Measurements from ENCODE around the gene BRCC3. TPM values are rescaled to one million over a fixed set of nuclear protein-coding genes. Genes with fewer than 3 reads are reported as not detected.
A peak's percentile ranks its signal among the peaks of the same experiment; 100 is the strongest.

Gene BRCC3
- total RNA-seq, 1 donor from 2014 or later = 29.3 TPM

DNA sequence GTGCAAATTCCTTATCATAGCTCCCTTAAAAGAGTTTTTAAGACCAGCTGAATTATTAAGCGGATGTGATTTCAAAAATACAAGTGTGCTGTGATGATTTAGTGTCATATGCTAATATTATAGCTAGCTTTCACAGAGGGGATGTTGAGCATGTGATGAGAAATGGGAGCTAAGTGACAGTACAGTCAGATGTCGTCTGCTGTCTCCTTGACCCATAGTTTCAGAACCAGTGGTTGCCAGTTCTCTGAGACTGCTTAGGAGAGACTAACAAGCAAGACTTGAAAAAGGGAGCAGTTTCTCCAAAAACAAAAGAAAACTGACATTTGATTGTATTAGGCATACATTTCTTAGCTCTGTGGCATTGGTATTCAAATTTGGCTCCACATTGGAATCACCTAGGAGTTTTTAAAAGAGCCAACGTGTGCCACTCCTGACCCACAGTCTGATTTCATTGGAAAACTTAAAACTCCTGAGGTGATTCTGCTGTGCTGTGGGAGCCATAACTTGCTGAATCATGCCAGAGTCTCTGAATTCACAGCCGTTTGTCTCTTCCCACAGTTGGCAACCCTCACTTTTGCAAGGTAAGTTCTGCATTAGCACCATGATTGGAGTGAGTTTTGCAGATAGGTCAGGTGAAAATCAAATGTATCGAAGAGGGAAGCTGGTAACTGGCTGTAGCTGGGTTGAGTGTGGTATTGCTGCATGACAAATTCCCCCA lies 24.3 kb upstream of the BRCC3 start:
- Mint-ChIP-seq H3K36me3 (ENCODE audit: low read depth) (peaks cover 20% of the 10 kb centered on the region), H3K4me1 (ENCODE audit: low read depth) (peaks cover 13% of the 10 kb centered on the region), H3K27ac (no peak overlapping the region), H3K9me3 (no peaks in the 10 kb centered on the region), H3K4me3 (ENCODE audit: low read depth) (no peak overlapping the region), H3K27me3 (ENCODE audit: low read depth) (no peaks in the 10 kb centered on the region)
- intact Hi-C loops (cut with micrococcal nuclease) = no loop called here
- no peak for DNase-seq (ENCODE audit: low spot score)

DNA sequence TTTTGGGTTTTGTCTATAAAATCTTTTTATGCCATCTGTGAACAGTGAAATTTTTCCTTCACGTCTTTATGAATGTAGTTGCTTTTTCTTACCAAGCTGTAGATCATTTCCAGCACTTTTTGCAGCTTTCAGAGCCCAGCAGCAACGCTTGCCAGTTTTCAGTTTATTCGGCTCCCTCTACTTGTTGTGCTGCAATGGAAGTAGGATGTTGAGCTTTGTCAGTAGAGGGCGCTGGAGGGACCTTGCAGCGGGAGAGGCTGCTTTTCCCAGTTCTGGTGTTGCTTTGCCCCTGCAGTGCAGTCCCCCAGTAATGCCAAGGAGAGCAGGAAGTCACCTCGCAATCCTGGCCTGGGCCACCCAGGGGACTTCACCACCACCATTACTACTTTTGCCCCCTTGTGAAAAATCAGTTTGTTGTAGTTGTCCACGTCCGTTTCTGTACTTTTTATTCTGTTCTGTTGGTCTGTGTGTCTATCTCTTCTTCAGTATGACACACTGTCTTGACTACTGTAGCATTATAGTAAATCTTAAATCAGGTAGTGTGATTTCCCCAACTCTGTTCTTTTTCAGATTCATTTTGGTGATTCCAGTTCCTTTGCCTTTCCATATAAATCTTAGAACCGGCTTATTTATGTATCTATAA lies 22.2 kb upstream of the BRCC3 start:
- DNase-seq (ENCODE audit: low spot score) = no peak
- no peak overlapping the region for H3K27ac Mint-ChIP-seq
- H3K9me3 Mint-ChIP-seq = no peaks in the 10 kb centered on the region
- intact Hi-C loops (cut with micrococcal nuclease) = loop anchor here (2.0 kb wide), 1 partner anchor 22 kb away; the partner anchor contains the start of gene FUNDC2
- H3K4me3 Mint-ChIP-seq (ENCODE audit: low read depth) = no peak overlapping the region
- peaks cover 35% of the 10 kb centered on the region for H3K36me3 Mint-ChIP-seq (ENCODE audit: low read depth)
- peaks cover 21% of the 10 kb centered on the region for H3K4me1 Mint-ChIP-seq (ENCODE audit: low read depth)
- no peaks in the 10 kb centered on the region for H3K27me3 Mint-ChIP-seq (ENCODE audit: low read depth)

DNA sequence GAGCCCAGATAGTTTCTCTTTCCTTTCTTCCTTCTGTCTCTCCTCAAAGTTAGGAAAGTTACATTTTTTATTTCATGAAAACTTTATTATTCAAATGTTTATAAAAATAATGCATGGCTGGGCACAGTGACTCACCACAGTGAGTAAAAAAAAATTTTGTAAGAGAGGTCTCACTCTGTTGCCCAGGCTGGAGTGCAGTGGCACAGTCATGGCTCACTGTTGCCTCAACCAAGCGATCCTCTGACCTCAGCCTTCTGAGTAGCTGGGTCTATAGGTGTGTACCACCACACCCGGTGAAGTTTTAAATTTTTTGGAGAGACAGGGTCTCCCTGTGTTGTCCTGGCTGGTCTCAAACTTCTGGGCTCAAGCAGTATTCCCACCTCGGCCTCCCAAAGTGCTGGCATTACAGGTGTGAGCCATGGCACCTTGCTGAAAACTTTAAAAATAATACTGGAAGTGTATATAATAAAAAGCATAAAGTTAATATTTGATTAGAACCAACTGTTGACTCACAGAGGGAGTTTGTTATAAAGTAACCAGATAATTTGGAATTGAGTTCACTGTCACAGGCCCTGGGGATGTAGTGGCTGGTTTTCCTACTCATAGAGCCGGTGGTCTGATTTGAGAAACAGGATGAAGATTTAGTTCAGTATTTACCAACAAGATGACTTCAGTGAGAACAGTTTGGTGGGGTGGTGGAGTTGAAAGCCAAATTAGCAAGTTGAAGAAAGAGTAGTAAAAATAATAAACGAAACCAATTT lies 18.4 kb upstream of the BRCC3 start:
- H3K27ac Mint-ChIP-seq = peak overlapping the region; percentile 4
- H3K9me3 Mint-ChIP-seq = no peaks in the 10 kb centered on the region
- DNase-seq (ENCODE audit: low spot score) = no peak
- H3K36me3 Mint-ChIP-seq (ENCODE audit: low read depth) = peaks cover 34% of the 10 kb centered on the region
- intact Hi-C loops (cut with micrococcal nuclease) = loop anchor here (10.0 kb wide), 1 partner anchor 138 kb away; no protein-coding TSS in a partner anchor
- no peaks in the 10 kb centered on the region for H3K27me3 Mint-ChIP-seq (ENCODE audit: low read depth)
- H3K4me3 Mint-ChIP-seq (ENCODE audit: low read depth) = no peak overlapping the region
- peaks cover 38% of the 10 kb centered on the region for H3K4me1 Mint-ChIP-seq (ENCODE audit: low read depth)

DNA sequence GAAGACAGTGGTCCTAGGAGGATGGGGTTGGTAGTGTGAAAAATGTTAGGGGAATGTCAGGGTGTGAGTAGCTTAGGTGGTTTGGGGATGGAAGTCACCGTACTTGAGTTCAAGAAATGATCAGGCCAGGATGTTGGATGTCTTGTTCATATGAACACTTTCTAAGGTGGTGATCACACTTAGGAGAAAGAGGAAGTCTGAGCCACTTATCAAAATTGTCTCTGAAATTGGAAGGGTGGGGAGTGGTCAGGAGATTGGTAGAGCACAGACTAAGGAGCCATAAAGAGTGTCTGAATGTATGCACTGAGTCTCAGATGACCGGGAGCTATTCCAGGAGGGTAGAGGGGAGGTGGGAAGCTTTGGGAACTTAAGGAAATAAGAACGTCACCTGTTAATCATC lies 17.7 kb upstream of the BRCC3 start:
- H3K4me3 Mint-ChIP-seq (ENCODE audit: low read depth) = no peak overlapping the region
- intact Hi-C loops (cut with micrococcal nuclease) = loop anchor here (10.0 kb wide), 1 partner anchor 139 kb away; no protein-coding TSS in a partner anchor
- no peaks in the 10 kb centered on the region for H3K9me3 Mint-ChIP-seq
- peaks cover 37% of the 10 kb centered on the region for H3K4me1 Mint-ChIP-seq (ENCODE audit: low read depth)
- no peaks in the 10 kb centered on the region for H3K27me3 Mint-ChIP-seq (ENCODE audit: low read depth)
- no peak for DNase-seq (ENCODE audit: low spot score)
- H3K36me3 Mint-ChIP-seq (ENCODE audit: low read depth) = peaks cover 34% of the 10 kb centered on the region
- peak overlapping the region; percentile 4 for H3K27ac Mint-ChIP-seq

DNA sequence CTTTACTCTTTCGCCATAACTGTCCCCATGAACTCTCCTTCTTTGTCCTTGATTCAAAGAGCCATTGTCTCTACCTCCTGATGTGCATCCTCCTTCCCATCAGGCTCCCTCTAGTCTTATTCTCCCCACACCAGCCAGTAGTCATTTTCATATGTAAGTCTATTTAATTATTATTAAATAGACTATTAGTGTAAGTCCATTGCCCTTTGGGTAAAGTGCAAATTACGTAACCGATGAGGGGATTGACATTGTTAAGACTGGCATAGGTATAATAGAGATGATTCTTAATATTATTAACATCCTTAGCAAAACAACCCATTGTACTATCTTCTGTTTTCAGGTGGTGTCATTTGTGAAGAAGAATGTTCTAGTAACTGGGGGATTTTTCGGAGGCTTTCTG lies 17.1 kb upstream of the BRCC3 start:
- peaks cover 29% of the 10 kb centered on the region for H3K36me3 Mint-ChIP-seq (ENCODE audit: low read depth)
- H3K4me1 Mint-ChIP-seq (ENCODE audit: low read depth) = peaks cover 33% of the 10 kb centered on the region
- H3K9me3 Mint-ChIP-seq = no peaks in the 10 kb centered on the region
- H3K27me3 Mint-ChIP-seq (ENCODE audit: low read depth) = no peaks in the 10 kb centered on the region
- intact Hi-C loops (cut with micrococcal nuclease) = loop anchor here (10.0 kb wide), 1 partner anchor 139 kb away; no protein-coding TSS in a partner anchor
- DNase-seq (ENCODE audit: low spot score) = no peak
- no peak overlapping the region for H3K4me3 Mint-ChIP-seq (ENCODE audit: low read depth)
- H3K27ac Mint-ChIP-seq = no peak overlapping the region

DNA sequence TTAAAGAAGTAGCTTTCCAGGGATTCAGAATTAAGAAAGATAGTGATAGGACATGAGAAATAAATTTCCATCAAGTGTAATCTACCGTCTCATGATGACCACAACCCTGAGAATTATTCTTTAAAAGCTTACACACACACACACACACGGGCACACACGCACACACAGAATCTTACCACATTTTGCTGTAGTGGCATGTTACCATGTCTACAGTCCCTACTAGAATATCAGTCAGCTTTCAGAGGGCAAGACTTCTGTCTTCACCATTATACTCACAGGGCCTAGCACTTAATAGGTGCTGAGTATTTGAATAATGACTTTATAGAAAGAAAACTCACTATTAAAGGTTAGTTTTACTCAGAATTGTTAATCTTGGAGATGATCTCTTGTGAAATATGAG lies 15.8 kb upstream of the BRCC3 start:
- no peaks in the 10 kb centered on the region for H3K27me3 Mint-ChIP-seq (ENCODE audit: low read depth)
- H3K36me3 Mint-ChIP-seq (ENCODE audit: low read depth) = peaks cover 30% of the 10 kb centered on the region
- intact Hi-C loops (cut with micrococcal nuclease) = loop anchor here (10.0 kb wide), 1 partner anchor 141 kb away; no protein-coding TSS in a partner anchor
- DNase-seq (ENCODE audit: low spot score) = no peak
- H3K27ac Mint-ChIP-seq = no peak overlapping the region
- no peak overlapping the region for H3K4me3 Mint-ChIP-seq (ENCODE audit: low read depth)
- H3K4me1 Mint-ChIP-seq (ENCODE audit: low read depth) = peaks cover 29% of the 10 kb centered on the region
- no peaks in the 10 kb centered on the region for H3K9me3 Mint-ChIP-seq

DNA sequence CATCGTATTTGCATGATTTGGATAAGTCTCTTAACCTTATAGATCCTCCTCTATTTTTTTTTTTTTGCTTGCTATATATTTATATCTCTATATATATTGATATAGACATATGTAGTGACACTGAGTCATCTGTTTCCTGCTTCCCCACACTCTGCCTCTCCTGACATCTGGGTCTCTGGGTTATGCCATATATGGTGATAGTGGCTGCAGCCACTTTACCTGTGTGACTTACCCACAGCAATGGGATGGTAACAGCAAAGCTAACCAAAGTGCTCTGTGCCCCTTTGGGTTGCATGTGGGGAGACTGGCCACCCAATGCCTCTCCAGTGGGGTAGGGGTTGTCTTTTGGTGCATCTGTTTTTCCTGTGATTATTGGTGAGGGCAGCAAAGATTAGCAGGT lies 14.8 kb upstream of the BRCC3 start:
- Mint-ChIP-seq H3K36me3 (ENCODE audit: low read depth) (peaks cover 29% of the 10 kb centered on the region), H3K9me3 (no peaks in the 10 kb centered on the region), H3K4me3 (ENCODE audit: low read depth) (no peak overlapping the region), H3K27me3 (ENCODE audit: low read depth) (no peaks in the 10 kb centered on the region), H3K4me1 (ENCODE audit: low read depth) (peaks cover 25% of the 10 kb centered on the region), H3K27ac (peak overlapping the region; percentile 42)
- no peak for DNase-seq (ENCODE audit: low spot score)
- intact Hi-C loops (cut with micrococcal nuclease) = loop anchor here (2.0 to 10.0 kb wide), 2 partner anchors 30 to 142 kb away; partner anchors contain the start of gene FUNDC2

DNA sequence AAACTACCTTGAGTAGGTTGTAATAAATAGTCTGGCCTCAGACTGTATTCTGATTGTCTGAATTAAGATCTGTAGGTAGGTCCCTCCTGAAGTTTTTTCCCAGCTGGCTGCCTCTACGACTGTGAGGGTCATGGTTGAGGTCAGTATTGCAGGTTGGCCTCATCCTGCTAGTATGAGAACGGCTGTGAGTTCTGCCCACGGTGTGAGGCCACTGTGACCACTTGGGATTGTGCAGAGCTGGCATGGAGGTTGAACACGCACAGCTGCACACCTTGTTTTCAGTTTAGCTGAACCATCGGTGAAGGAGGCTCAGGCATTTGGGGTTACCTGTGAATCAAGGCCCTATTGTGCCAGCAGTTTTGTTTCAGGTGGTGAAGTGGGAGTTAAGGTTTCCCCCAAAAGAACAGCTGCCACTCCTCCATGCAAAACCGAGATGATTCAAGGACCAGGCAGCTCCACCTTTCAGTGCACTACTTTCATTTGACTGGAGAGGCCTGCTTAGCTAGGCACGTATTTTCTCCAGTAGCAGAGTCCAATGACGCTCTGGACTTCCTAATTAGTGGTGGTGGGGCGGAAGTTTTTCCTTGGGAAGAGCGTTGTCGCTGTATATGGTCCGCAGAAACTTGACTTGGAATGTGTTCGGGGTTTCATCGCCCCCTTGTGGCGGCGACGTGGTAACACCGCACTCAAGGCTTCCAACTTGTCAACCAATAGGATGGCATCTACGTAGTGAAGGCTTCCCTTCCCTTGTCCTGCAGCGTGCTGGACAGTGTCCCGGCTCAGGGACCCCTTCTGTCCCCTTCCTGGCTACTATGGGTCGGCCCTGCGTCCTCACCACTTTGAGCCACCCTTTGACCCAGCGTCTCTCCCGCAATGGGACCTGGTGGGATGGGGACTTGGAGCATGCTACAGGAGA lies 14.2 kb upstream of the BRCC3 start:
- Mint-ChIP-seq H3K27ac (peak overlapping the region; percentile 42), H3K4me1 (ENCODE audit: low read depth) (peaks cover 25% of the 10 kb centered on the region), H3K4me3 (ENCODE audit: low read depth) (peak overlapping the region; percentile 31), H3K36me3 (ENCODE audit: low read depth) (peaks cover 26% of the 10 kb centered on the region), H3K27me3 (ENCODE audit: low read depth) (no peaks in the 10 kb centered on the region), H3K9me3 (no peaks in the 10 kb centered on the region)
- peak; percentile 32 for DNase-seq (ENCODE audit: low spot score)
- intact Hi-C loops (cut with micrococcal nuclease) = loop anchor here (1.0 to 10.0 kb wide), 3 partner anchors 30 to 142 kb away; partner anchors contain the start of gene FUNDC2

DNA sequence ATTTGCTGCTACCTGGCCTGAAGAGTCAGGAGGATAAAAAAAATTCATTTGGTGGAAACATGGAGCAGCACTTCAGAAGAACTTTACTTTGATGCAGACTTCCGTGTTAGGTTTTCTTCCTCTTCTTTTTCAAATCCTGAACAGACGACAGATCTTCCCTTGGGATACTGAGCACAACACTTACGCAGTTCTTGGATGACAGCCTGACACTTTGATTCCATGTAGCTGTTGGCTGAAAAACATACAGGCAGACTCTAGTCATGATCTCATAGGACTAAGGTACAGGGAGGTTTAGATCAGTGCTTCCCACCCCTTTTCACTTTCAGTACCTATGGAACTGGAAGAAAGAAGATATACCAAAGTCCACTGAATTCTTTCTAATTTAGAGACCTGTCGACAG lies 9.5 kb upstream of the BRCC3 start:
- intact Hi-C loops (cut with micrococcal nuclease) = no loop called here
- peaks cover 11% of the 10 kb centered on the region for H3K4me1 Mint-ChIP-seq (ENCODE audit: low read depth)
- peaks cover 6% of the 10 kb centered on the region for H3K36me3 Mint-ChIP-seq (ENCODE audit: low read depth)
- H3K4me3 Mint-ChIP-seq (ENCODE audit: low read depth) = no peak overlapping the region
- no peaks in the 10 kb centered on the region for H3K9me3 Mint-ChIP-seq
- DNase-seq (ENCODE audit: low spot score) = no peak
- no peaks in the 10 kb centered on the region for H3K27me3 Mint-ChIP-seq (ENCODE audit: low read depth)
- H3K27ac Mint-ChIP-seq = no peak overlapping the region

DNA sequence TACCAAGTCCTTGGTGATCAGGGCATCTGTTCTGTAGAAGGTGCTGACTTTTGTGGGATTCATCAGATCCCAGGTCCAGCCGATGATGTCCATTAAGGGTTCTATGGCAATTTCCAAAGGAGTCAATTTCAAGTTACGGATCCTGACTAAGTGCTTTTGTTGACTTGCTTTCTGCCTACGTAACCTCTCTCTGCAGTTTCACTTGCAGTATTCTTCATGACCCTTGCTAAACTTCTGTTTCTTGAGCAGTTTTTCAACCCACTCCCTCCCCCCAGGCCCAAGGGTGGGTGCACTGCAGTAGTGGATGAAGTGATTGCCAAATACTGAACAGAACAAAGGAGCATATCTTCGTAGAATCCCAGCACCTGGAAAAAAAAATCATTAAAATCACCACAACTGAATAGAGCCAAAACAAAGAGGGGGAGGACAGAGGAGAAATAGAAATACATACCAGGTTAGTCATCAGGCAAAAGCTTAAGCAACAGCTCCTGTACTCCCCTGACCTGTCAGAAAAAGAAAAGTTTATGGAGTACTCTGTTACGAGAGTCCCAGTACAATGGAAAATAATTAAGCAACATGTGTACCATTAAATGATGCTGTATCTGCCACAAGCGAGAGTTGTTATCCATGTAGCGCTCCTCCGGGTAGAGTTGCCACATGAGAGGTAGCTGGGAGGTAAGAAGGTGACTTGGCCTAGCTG lies 6.1 kb upstream of the BRCC3 start:
- H3K36me3 Mint-ChIP-seq (ENCODE audit: low read depth) = peaks cover 8% of the 10 kb centered on the region
- no peaks in the 10 kb centered on the region for H3K27me3 Mint-ChIP-seq (ENCODE audit: low read depth)
- H3K4me3 Mint-ChIP-seq (ENCODE audit: low read depth) = no peak overlapping the region
- no peak for DNase-seq (ENCODE audit: low spot score)
- H3K9me3 Mint-ChIP-seq = no peaks in the 10 kb centered on the region
- H3K4me1 Mint-ChIP-seq (ENCODE audit: low read depth) = peaks cover 19% of the 10 kb centered on the region
- H3K27ac Mint-ChIP-seq = no peak overlapping the region
- intact Hi-C loops (cut with micrococcal nuclease) = no loop called here

DNA sequence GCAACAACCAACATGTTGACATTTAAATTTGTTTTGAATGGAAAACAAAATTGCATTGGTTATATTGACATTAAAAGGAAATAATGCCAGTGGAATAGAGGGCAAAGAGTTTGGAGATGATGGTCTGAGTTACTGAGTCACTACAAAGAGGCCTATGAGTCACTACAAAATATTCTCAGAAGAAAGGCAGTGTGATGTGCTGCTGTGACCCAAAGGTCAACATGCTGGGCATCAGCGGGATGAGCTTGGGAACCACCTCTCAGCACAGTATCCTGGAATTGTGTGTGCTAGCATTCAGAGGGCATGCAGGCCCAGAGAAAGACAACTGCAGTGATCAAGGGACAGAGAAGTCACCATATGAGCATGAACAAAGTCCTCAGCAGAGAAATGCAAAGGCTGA lies 3.1 kb upstream of the BRCC3 start:
- peaks cover 28% of the 10 kb centered on the region for H3K4me1 Mint-ChIP-seq (ENCODE audit: low read depth)
- DNase-seq (ENCODE audit: low spot score) = no peak
- intact Hi-C loops (cut with micrococcal nuclease) = no loop called here
- H3K36me3 Mint-ChIP-seq (ENCODE audit: low read depth) = peaks cover 14% of the 10 kb centered on the region
- peak overlapping the region; percentile 64 for H3K27ac Mint-ChIP-seq
- no peaks in the 10 kb centered on the region for H3K27me3 Mint-ChIP-seq (ENCODE audit: low read depth)
- no peaks in the 10 kb centered on the region for H3K9me3 Mint-ChIP-seq
- H3K4me3 Mint-ChIP-seq (ENCODE audit: low read depth) = peak overlapping the region; percentile 48

Data from activated T-helper 2 cell treated with anti-CD3 and anti-CD28 coated beads, Interferon-gamma antibody, Interleukin-2, Interleukin-4, amounts not matched to agents 10 μg/mL and 5 μg/mL and 100 μg/mL, durations not matched to agents 14 hours and 24 hours and 36 hours (primary cell).